Tibial artery (tissue), 4 donors: ENCODE measurements around the gene WIPI1.

Experiments used
- DNase-seq, 2 donors: peaks; one replicate each; pipeline ENCODE4 v3.0.0-alpha.2; 2019
- H3K27ac ChIP-seq, 2 donors: fragments of 200-600 bp; sonication (generic) in 1 of 2; 1 replicate in 1 of 2; 2 replicates in 1 of 2; pipeline ENCODE4 v1.5.1; 2018 to 2019; ENCODE audit warnings: mild to moderate bottlenecking in 1 of 2
- H3K27me3 ChIP-seq, 2 donors: fragments of 200-600 bp; sonication (generic) in 1 of 2; one replicate each; pipeline versions ENCODE4 v1.5.1 to v1.6.0; 2016 to 2019
- H3K36me3 ChIP-seq, 3 donors: fragments of 200-600 bp; sonication (generic) in 2 of 3; one replicate each; pipeline ENCODE4 v1.5.1; 2016 to 2019; ENCODE audit warnings: mild to moderate bottlenecking in 2 of 3
- H3K4me1 ChIP-seq, 4 donors: fragments of 200-600 bp; sonication (generic) in 2 of 4; 1 replicate in 3 of 4; 2 replicates in 1 of 4; pipeline ENCODE4 v1.5.1; 2016 to 2019
- H3K4me3 ChIP-seq, 2 donors: fragments of 200-600 bp; sonication (generic) in 1 of 2; 1 replicate in 1 of 2; 2 replicates in 1 of 2; pipeline ENCODE4 v1.5.1; 2018 to 2019; ENCODE audit warnings: mild to moderate bottlenecking in 2 of 2
- H3K9me3 ChIP-seq, 3 donors: fragments of 200-600 bp; sonication (generic) in 1 of 3; one replicate each; pipeline ENCODE4 v1.5.1; 2016 to 2019
- CTCF ChIP-seq, 2 experiments: fragments of 200-600 bp in 1 of 2; fragments of 450-650 bp in 1 of 2; IDR thresholded peaks; one replicate each; pipeline ENCODE4 v1.5.1; 2017 to 2019; ENCODE audit warnings: antibody characterized with exemption in 2 of 2, mild to moderate bottlenecking in 1 of 2, moderate library complexity in 1 of 2
- intact Hi-C: fragments of 100-400 bp; cut with DNase I; formaldehyde crosslinking; loops from one replicate; pipeline ENCODE4 v1.15.0; 2023; ENCODE audit warnings: low total_unique reads

Gene WIPI1

GRCh38 chr17:68389041-68389440 lies 68.3 kb downstream of the WIPI1 start:
- intact Hi-C loops, result no loop called here
- H3K27ac ChIP-seq, result no peak overlapping the region
- peaks cover 0 to 3% (median 0%) of the 10 kb centered on the region in 4 donors for H3K4me1 ChIP-seq
- TF ChIP-seq CTCF (IDR thresholded peaks at IDR 0.05), result no peak
- H3K27me3 ChIP-seq, result no peaks in the 10 kb centered on the region
- no peak for DNase-seq
- H3K36me3 ChIP-seq, result no peaks in the 10 kb centered on the region
- no peak overlapping the region for H3K4me3 ChIP-seq
- H3K9me3 ChIP-seq, result no peaks in the 10 kb centered on the region

- intact Hi-C loops, result no loop called here
- Histone ChIP-seq H3K9me3 (no peaks in the 10 kb centered on the region), H3K36me3 (no peaks in the 10 kb centered on the region), H3K27me3 (no peaks in the 10 kb centered on the region), H3K27ac (no peak overlapping the region), H3K4me1 (peaks cover 0 to 3% (median 0%) of the 10 kb centered on the region in 4 donors), H3K4me3 (no peak overlapping the region)
- TF ChIP-seq CTCF (IDR thresholded peaks at IDR 0.05), result no peak
- no peak for DNase-seq
Observed at GRCh38 chr17:68387435-68388218, 69.7 kb downstream of the WIPI1 start.

GRCh38 chr17:68385490-68386215 lies 71.6 kb downstream of the WIPI1 start:
- Histone ChIP-seq H3K27ac (no peak overlapping the region), H3K9me3 (no peaks in the 10 kb centered on the region), H3K4me1 (peaks cover 0 to 3% (median 0%) of the 10 kb centered on the region in 4 donors), H3K4me3 (no peak overlapping the region), H3K36me3 (no peaks in the 10 kb centered on the region), H3K27me3 (no peaks in the 10 kb centered on the region)
- no peak for TF ChIP-seq CTCF (IDR thresholded peaks at IDR 0.05)
- DNase-seq, result no peak
- intact Hi-C loops, result no loop called here

DNA sequence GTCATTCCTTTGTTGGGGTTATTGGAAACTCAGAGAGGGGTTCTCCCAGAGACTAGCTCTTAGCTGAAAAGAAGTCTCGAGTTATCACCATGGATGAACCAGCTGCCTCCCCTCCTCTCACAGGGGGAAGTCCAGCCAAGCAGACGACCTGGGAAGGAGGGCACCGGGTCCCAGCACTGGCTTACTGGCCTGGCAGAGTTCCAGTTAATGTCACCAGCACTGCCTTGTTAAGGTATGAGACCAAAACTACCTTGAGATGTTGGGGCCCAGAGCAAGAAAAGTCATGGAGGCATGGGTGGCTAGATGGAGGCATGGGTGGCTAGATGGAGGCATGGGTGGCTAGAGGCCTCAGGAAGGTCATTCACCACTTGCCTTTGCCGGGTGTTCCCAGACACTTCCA lies 72.4 kb downstream of the WIPI1 start:
- intact Hi-C loops, result no loop called here
- DNase-seq, result no peak

DNA sequence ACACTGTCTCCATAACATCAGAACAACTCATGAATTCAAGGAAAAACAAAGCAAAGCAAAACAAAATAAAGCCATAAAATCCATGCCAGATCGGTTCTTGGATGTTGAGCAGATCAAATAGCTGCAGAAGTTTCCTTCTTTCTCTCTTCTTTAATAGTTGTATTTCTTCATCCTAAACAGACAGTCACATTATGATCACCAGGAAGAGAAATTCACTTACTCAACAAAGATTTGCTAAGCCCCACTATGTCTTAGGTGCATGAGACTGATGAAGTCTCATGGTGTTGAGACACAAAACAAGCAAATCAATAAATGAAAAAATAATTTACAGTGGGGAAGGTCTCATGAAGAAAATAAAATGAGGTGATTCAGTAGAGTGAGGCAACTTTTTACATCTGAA lies 72.8 kb downstream of the WIPI1 start:
- H3K36me3 ChIP-seq, result no peaks in the 10 kb centered on the region
- peaks cover 0 to 3% (median 0%) of the 10 kb centered on the region in 4 donors for H3K4me1 ChIP-seq
- H3K4me3 ChIP-seq, result no peak overlapping the region
- H3K9me3 ChIP-seq, result no peaks in the 10 kb centered on the region
- no peak for DNase-seq
- H3K27ac ChIP-seq, result no peak overlapping the region
- intact Hi-C loops, result no loop called here
- H3K27me3 ChIP-seq, result no peaks in the 10 kb centered on the region
- TF ChIP-seq CTCF (IDR thresholded peaks at IDR 0.05), result no peak

More for the DNA sequence above, 72.4 kb downstream of the WIPI1 start:
- no peaks in the 10 kb centered on the region for H3K9me3 ChIP-seq
- H3K4me3 ChIP-seq, result no peak overlapping the region
- no peaks in the 10 kb centered on the region for H3K27me3 ChIP-seq
- TF ChIP-seq CTCF (IDR thresholded peaks at IDR 0.05), result no peak
- no peaks in the 10 kb centered on the region for H3K36me3 ChIP-seq
- H3K27ac ChIP-seq, result no peak overlapping the region
- H3K4me1 ChIP-seq, result peaks cover 0 to 3% (median 0%) of the 10 kb centered on the region in 4 donors
